ENCODE measurements around the gene KCNAB1.

DNA sequence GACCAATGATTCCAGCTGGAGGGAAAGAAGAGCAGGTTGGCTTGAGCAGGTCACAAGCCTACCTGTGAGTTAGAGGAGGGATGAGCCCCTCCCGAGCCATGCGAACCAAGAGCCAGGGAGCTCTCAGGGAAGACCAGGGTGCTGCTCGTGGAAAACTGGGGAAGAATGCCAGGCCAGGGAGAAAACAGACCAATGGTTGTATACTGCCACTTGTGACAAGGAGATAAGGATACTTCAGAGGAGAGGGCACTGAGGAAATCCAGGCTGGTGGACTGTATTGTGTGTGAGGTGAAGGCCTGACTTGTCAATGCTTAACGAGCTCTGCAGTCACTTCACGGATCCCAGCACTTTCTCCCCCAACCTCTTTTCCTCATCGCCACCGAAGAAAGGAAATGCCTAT lies 256.9 kb downstream of the KCNAB1 start:
- TF ChIP-seq, protein P1, sequence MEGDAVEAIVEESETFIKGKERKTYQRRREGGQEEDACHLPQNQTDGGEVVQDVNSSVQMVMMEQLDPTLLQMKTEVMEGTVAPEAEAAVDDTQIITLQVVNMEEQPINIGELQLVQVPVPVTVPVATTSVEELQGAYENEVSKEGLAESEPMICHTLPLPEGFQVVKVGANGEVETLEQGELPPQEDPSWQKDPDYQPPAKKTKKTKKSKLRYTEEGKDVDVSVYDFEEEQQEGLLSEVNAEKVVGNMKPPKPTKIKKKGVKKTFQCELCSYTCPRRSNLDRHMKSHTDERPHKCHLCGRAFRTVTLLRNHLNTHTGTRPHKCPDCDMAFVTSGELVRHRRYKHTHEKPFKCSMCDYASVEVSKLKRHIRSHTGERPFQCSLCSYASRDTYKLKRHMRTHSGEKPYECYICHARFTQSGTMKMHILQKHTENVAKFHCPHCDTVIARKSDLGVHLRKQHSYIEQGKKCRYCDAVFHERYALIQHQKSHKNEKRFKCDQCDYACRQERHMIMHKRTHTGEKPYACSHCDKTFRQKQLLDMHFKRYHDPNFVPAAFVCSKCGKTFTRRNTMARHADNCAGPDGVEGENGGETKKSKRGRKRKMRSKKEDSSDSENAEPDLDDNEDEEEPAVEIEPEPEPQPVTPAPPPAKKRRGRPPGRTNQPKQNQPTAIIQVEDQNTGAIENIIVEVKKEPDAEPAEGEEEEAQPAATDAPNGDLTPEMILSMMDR (IDR thresholded peaks at IDR 0.05) = no peak
- TF ChIP-seq POLR2A (IDR thresholded peaks at IDR 0.05) (no peak), POLR2AphosphoS5 (IDR thresholded peaks at IDR 0.05; ENCODE audit: insufficient read depth in 1 of 2, low read depth in 1 of 2) (no peak)
